GM21528 (cell line): ENCODE results near the gene MYO1A.
A peak's percentile ranks its signal among the peaks of the same experiment; 100 is the strongest.
"Not testable (repeated sequence)": the region's sequence is repeated elsewhere in the genome, so short reads cannot be mapped to it uniquely, and the experiment has no call there.

Source experiments
- ATAC-seq: cut with Tn5 transposase; IDR thresholded peaks from one replicate; pipeline ENCODE4 v1.9.1; 2021; ENCODE audit warnings: mild to moderate bottlenecking, moderate library complexity; ENCODE audit not compliant: unreplicated experiment, low FRiP score

Gene MYO1A

GRCh38 chr12:57019983-57020719 lies 29.8 kb downstream of the MYO1A start:
- no peak for ATAC-seq

GRCh38 chr12:57018906-57019305 lies 31.0 kb downstream of the MYO1A start:
- no peak for ATAC-seq

GRCh38 chr12:57018353-57018752 lies 31.6 kb downstream of the MYO1A start:
- not testable (repeated sequence) for ATAC-seq

- ATAC-seq: no peak
These were observed 33.6 kb downstream of the MYO1A start, which contains the start of gene TAC3 for GRCh38 chr12:57016348-57016747. TSS of gene TAC3 (minus strand) at chr12:57016529. CDS start at chr12:57015797, 732 bp downstream.

DNA sequence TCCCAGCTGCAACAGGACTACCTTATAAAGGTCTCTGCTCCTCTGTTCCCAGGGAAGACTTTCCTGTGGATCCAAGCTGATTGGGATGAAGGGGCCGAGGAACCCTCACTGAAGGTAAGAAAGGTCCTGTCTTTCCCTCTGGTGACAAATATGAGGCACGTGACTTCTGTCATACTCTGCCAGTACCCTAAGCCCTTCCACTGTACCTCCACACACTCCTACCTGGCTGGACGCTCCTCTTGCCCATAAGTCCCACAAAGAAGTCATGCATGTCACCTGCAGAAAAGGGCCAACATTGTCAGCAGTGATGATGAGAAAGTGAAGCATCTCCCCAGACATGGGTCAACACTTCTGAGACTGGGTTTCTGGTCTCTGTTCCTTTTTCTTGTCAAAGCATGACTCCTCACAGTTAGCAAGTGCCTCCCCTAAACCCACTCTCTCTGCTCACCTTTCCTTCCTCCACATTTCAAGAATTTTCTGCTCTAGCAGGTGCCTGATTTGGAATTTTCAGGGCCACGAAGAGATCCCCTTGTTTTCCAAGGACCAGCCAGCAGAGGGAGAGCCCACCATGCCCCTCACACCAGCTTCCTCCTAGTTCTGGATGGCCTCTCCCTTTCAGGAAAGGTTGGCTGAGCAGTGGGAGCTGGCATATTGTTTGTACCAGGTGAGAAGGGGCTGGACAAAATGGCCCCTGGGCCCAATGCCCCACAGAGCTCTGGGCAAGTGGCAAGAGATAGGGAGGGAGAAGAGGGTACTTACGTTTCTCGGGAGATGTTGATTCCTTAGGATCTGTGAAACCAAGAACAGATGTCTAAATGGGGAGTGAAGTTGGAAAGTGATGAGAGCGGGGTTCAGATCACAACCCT lies 37.1 kb downstream of the MYO1A start:
- no peak for ATAC-seq

DNA sequence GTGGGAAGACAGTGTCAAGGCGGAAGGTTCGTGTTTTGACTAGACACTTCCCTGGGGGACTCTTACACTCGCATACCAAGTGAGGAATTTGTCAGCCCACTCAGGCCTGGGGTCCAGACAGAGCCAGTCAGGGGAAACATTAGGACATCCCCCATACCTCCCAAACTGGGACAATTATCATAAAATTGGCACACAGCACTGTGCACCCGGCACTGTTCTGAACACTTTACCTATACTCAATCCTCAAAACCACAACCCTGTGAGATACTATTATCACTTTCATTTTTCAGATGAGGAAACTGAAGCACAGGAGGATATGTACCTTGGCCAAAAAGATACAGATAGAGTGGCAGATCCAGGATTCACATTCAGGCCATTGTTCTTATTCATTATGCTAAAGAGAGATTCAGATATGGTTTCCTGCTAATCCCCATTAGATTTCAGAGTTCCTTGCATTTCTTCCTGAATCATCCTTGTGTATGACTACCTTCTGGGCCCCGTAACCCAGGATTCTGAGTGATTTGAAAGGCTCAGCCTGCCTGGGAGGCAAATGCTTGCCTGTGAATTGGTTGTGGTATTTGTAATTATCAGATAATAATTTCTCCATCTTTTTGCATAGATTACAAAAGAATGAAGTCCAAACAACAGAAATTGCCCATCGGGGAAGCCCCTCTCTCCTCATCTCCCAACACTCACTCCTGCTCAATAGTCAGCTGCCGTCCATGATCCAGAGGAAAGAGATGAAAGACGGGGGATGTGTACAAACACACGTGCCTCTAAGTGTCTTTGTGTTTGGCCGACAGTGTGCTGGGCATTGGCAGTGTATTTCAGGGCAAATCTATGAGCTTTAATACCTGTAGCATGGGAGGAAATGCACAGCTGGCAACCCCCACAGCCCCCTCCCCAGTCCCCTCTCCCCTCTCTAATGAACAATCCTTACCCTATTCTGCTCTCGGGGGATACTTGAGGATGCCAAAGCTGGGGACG lies 38.2 kb downstream of the MYO1A start:
- ATAC-seq: no peak

- no peak for ATAC-seq
These were observed 39.2 kb downstream of the MYO1A start for GRCh38 chr12:57010627-57011247.

DNA sequence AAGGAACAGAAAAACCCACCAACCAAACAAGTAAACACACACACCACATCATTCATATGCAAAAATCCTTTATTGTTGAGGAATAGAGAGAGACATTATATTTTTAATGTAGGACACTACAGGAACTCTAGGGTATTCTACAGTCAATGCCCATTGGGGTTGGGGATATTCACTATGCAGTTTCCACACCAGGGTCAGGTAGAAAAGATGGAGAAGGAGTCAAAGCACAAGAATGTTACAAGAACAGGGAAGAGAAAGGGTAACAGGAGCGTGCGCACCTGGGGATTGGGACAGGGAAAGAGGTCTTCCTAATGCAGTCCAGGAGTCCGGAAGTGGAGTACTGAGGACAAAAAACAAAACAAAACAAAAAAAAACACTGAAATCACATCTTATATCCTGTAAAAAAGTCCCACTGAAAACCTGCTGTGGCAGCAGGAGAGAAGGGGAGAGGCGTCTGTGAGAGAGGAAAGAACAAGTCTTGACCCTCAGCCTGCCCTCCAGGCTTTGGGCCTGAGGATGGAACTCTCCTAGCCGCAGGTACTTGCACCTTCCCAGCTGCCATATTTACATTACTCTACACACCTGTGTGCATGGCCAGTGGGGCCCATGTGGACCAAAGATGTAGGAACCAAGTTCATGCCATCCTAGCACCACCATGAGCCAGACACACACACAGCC lies 39.8 kb downstream of the MYO1A start:
- ATAC-seq: no peak

DNA sequence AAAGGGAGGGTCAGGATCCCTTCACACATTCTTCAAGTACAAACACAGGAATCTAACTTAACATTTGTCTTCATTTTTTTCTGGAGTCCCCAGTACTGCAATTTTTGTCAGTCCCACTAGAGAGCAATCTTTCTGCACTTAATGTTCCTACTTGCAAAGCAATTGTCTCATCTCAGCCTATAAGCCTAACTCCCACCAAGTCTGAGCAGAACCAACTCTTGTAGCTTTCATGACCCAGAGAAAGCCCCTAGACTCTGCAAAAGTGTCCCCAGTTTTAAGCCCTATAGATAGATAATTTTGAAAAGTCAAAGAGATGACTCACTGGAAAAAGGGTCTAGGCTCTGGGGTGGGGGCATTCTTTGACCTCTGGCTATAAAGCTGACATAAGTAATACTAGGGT lies 41.8 kb downstream of the MYO1A start:
- ATAC-seq: no peak

GRCh38 chr12:57006809-57007475 lies 43.0 kb downstream of the MYO1A start:
- ATAC-seq: peak; percentile 9

DNA sequence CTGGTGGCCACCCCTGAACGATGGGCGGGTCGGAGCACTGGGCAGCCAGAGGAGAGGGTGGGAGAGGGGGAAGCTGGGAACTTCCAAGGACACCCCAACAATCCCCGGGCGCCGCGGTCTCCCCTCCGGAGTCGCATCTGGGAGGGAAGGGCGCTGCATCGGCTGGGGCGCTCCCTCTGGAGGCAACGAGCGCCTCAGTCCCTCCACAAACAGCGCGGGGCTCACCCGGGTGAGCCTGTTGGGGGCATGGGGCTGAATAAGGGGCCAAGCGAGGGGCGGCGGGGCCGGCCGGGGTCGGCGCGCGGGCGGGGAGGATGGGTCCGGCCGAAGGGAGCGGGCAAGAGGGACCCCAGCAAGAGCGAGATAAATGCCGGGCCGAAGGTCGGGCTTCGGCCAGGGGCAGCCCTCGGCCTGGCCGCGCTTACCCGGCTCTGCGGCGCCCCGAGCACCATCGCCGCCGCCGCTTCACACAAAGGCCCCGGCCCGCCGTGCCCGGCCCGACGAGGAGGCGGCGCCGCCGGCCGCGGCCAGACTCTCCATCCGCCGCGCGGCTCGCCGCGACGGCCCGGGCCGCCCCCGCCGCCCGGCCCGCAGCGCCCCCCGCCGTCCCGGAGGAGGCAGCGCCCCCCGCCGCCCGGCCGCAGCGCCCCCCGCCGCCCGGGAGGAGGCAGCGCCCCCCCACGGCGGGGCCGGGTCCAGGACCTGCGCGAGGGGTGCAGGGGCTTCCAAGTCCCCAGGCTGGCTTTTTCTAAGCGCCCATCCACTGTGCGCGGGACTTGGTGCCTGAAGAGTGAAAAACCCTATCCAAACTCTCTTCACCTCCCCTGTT lies 43.7 kb downstream of the MYO1A start, which contains the start of gene ZBTB39:
TSS of gene ZBTB39 (minus strand) at position 567 of the 829 bp plus-strand sequence. CDS start 1,629 bp downstream, outside the sequence.
- peak; percentile 69 for ATAC-seq

- ATAC-seq: no peak
These were observed 45.3 kb downstream of the MYO1A start for GRCh38 chr12:57004651-57005050.

DNA sequence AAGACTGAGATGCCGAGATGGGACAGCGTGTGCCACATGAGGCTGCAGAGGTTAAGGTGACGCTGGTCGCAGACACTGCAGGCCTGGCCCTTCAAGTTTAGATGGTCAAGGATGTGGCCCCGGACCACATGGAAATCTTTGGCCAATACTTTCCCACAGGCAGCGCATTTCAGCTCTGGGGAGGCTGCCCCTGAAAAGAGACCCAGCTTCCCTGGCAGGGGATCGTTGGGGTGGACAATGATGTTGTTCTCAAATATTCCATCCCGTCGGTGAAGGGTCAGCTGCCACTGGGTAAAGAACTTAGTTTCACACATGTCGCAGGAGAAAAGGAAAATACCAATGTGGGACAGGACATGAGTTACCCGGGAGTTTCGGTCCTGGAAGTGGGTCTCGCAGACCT lies 46.5 kb downstream of the MYO1A start:
- no peak for ATAC-seq

GRCh38 chr12:57001448-57001906 lies 48.5 kb downstream of the MYO1A start:
- ATAC-seq: no peak

DNA sequence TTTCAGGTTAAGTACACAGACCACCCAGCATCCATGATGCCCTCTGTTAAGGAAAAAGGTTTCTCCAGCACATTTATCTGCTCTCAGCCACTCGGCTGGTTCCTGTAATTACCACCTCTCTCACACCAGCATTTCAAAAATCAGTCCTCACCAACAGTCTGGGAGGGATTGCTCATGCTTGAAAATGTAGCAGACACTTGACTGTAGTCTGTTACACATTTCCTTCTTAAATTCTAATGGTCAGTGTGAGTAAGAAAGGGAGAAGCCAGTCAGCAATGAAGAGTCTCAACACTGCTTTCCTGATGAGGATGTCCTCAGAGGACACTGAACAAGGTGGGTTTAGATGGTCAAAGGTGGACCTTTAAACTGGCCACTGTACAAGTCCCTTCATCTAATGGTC lies 49.5 kb downstream of the MYO1A start:
- no peak for ATAC-seq

DNA sequence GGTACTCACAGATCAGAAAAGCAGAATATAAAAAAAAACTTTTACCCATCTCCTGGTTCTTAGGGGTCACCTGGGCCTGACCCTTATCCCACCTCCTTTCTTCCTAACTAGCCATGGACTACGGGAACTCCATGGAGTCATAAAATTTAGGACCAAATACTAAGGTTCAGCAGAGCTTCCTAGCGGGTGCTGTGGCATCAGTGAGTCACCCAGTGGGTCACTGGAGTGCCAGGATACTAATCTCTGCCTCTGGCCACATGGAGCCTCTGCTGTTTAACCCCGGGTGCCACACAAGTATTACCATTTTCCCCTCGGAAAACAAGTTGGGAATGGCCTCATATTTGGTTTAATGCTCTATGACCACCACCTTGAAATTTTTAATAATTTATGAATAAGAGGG lies 50.5 kb downstream of the MYO1A start:
- ATAC-seq: no peak

GRCh38 chr12:56998981-56999380 lies 50.9 kb downstream of the MYO1A start:
- no peak for ATAC-seq

DNA sequence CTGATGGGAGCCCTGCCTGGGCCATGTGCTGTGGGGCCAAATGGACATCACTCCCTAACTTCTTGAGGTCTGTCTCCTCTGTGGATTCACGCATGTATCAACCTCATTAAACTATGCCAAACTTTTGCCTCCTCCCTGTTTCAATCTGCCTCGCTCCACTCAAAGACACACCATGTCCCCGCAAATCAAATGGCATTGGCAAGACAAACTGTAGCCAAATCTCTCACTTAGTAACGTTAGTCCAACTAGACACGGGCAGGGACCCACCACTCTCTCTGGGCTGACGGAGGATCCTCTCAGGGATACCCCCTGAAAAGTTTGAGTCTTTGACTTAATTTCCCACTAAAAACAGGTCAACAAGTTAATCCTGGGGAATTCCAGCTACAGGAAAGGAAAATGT lies 51.6 kb downstream of the MYO1A start:
- ATAC-seq: no peak
